Ishikawa (cell line): ENCODE measurements around the gene SERPINB1.

Experiments used
- CREB1 ChIP-seq: IDR thresholded peaks from 2 replicates; pipeline ENCODE4 v1.6.1; 2012; ENCODE audit warnings: low read depth
- EP300 ChIP-seq: IDR thresholded peaks from 2 replicates; pipeline ENCODE4 v1.6.1; 2012; ENCODE audit warnings: borderline replicate concordance
- MAX ChIP-seq: IDR thresholded peaks from 2 replicates; pipeline ENCODE4 v1.6.1; 2012
- RAD21 ChIP-seq: IDR thresholded peaks from 2 replicates; pipeline ENCODE4 v1.6.1; 2012; ENCODE audit warnings: low read depth
- TAF1 ChIP-seq: IDR thresholded peaks from 2 replicates; pipeline ENCODE4 v1.6.1; 2012; ENCODE audit warnings: low read depth, mild to moderate bottlenecking
- TEAD4 ChIP-seq: IDR thresholded peaks from 2 replicates; pipeline ENCODE4 v1.6.1; 2012
- YY1 ChIP-seq: IDR thresholded peaks from 2 replicates; pipeline ENCODE4 v1.6.1; 2012; ENCODE audit warnings: low read depth
- TF ChIP-seq, protein P1 (sequence below): IDR thresholded peaks from 2 replicates; pipeline ENCODE4 v1.6.1; 2012; ENCODE audit warnings: low read depth, mild to moderate bottlenecking

DNA sequence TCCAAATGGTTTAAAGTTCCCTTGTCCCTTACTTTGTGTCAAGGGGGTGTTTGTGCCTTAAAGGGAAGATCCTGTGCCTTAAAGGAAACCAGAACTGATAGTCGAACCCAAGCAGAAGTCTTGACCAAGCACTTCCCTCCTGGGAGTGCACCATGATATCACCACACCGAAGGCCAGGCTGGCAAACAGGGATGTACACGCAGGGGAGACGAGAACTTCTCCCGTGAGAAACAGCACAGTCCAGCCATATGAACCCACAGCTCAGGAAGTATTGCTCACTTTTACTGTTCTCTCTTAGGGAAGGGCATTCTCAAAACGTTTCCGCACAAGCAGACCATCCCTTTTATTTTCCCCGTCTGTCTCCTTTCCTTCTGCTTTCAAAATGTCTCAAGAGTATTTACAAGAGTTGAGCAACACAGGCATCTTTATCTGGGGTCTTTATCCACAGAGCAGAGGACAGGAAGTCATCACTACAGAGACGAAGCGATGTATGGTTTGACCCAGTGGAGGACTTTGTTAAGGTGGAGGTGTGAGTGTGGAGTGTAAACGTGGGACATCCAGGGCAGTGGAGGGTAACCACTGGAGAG is 12.8 kb upstream of the SERPINB1 start:
- no peak for TF ChIP-seq YY1
- no peak for TF ChIP-seq RAD21
- no peak for TF ChIP-seq TEAD4
- TF ChIP-seq, protein P1, sequence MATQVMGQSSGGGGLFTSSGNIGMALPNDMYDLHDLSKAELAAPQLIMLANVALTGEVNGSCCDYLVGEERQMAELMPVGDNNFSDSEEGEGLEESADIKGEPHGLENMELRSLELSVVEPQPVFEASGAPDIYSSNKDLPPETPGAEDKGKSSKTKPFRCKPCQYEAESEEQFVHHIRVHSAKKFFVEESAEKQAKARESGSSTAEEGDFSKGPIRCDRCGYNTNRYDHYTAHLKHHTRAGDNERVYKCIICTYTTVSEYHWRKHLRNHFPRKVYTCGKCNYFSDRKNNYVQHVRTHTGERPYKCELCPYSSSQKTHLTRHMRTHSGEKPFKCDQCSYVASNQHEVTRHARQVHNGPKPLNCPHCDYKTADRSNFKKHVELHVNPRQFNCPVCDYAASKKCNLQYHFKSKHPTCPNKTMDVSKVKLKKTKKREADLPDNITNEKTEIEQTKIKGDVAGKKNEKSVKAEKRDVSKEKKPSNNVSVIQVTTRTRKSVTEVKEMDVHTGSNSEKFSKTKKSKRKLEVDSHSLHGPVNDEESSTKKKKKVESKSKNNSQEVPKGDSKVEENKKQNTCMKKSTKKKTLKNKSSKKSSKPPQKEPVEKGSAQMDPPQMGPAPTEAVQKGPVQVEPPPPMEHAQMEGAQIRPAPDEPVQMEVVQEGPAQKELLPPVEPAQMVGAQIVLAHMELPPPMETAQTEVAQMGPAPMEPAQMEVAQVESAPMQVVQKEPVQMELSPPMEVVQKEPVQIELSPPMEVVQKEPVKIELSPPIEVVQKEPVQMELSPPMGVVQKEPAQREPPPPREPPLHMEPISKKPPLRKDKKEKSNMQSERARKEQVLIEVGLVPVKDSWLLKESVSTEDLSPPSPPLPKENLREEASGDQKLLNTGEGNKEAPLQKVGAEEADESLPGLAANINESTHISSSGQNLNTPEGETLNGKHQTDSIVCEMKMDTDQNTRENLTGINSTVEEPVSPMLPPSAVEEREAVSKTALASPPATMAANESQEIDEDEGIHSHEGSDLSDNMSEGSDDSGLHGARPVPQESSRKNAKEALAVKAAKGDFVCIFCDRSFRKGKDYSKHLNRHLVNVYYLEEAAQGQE, result no peak
- no peak for TF ChIP-seq EP300
- no peak for TF ChIP-seq TAF1
- TF ChIP-seq CREB1, result no peak
- TF ChIP-seq MAX, result no peak; the same call in 1 of the 2 replicates
